Measurements from ENCODE around the gene SNX14.

SNX14 gene

GRCh38 chr6:85458184-85458583 is 135.5 kb downstream of the SNX14 start:
- H3K27me3 ChIP-seq (ENCODE audit: insufficient read depth, poor library complexity, severe bottlenecking), result peaks cover 5% of the 10 kb centered on the region
- no peak overlapping the region for H3K27ac ChIP-seq (replicated peaks)
- TF ChIP-seq GABPA (IDR thresholded peaks at IDR 0.05; ENCODE audit: low read depth) (no peak), SPI1 (IDR thresholded peaks at IDR 0.05; ENCODE audit: borderline replicate concordance, low read depth) (peak; percentile 34; the same call in 1 of the 2 replicates)
- peak in 1 of 2 experiments; percentile 25 for DNase-seq (ENCODE audit: low read depth in 1 of 2, low spot score in 1 of 2)
- H3K4me3 ChIP-seq (replicated peaks; ENCODE audit: insufficient read depth, low read length), result no peak overlapping the region

DNA sequence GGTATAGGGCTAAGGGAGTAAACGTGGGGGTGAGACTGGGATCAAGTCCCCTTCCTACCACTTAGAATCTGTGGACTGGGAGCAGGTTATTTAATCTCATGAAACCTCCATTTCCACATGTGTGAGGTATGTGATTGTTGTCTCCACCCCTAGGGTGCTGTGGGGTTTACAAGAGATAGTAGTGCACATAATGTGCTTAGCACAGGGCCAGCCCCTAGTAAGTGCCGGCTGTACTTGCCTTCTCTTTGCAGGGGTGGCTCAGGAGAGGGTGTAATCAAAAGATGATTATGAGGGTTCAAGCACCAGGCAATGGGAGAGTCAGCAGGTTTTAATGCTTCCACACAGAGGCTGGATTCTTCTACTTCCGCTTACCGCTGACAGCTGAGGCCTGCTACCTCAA is 136.9 kb downstream of the SNX14 start:
- no peak for DNase-seq (ENCODE audit: low read depth in 1 of 2, low spot score in 1 of 2)
- TF ChIP-seq GABPA (IDR thresholded peaks at IDR 0.05; ENCODE audit: low read depth) (no peak), CTCF (IDR thresholded peaks at IDR 0.05; ENCODE audit: insufficient read depth, low read length) (no peak)
- H3K27ac ChIP-seq (replicated peaks), result no peak overlapping the region
- H3K27me3 ChIP-seq (ENCODE audit: insufficient read depth, poor library complexity, severe bottlenecking), result peaks cover 18% of the 10 kb centered on the region
- no peak overlapping the region for H3K4me3 ChIP-seq (replicated peaks; ENCODE audit: insufficient read depth, low read length)

Measured in HL-60 (cell line).